ENCODE results near the gene PLCH1. TPM values are rescaled to one million over a fixed set of nuclear protein-coding genes. Genes with fewer than 3 reads are reported as not detected.

PLCH1 gene
- total and polyA plus RNA-seq, 12 donors, result under 0.01 to 0.28 (median 0.10) TPM; not detected in 2

DNA sequence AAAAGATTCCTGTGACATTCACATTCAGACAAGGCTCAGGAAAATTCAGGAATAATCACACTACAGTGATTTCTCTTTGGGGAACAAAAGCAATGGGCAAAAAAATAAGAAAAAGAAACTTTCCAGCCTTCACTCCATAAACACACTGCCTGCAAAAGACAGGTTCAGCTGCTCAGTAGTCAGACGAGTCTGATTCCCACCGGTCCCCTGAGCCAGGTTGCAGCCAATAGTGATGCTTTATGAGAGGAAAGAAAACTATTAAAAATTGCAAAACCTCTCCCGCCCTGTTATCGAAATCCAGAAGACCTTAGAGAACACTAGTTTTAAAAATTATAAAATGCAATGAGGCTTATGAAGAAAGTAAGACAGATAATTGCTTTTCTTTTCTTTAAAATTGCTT, 8.5 kb downstream of the PLCH1 start:
- Histone ChIP-seq H3K27me3 (peaks cover 8% of the 10 kb centered on the region), H3K36me3 (replicated peaks in 1 of 2) (no peaks in the 10 kb centered on the region), H3K9me3 (replicated peaks in 1 of 3) (no peaks in the 10 kb centered on the region), H3K4me3 (no peak overlapping the region), H3K27ac (no peak overlapping the region), H3K4me1 (replicated peaks in 1 of 2) (no peaks in the 10 kb centered on the region)
- intact Hi-C loops (cut with DNase I), result no loop called here
- TF ChIP-seq CTCF (IDR thresholded peaks at IDR 0.05) (no peak), POLR2A (IDR thresholded peaks at IDR 0.05) (no peak)
- DNase-seq, result no peak
- 75 to 79% (median 78%) methylated on average over 4 of the region's 4 CpGs for WGBS, 4 donors

DNA sequence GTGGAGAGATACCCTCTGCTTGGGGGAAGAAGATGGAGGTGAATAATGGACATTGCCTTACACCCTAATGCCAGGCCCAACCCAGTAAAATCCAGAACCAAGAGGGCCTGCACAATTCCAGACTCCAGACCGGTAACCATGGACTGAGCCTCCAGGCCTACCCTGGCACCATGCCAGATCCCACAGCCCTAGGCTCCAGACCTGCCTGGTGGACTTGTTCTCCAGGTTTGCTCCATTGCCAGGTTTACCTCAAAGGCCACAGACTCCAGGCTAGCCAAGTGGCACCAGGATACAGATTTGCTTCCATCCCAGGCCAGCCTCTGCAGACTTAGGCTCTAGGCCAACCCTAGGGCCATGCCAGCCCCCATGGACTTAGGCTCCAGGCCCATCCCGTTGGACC, 14.0 kb downstream of the PLCH1 start:
- WGBS, 4 donors, result 86 to 93% (median 88%) methylated on average over 2 of the region's 2 CpGs; no CpG with 5 or more reads in 1 of the 4 donors
- H3K9me3 ChIP-seq (replicated peaks in 1 of 3), result no peaks in the 10 kb centered on the region
- no peak overlapping the region for H3K4me3 ChIP-seq

DNA sequence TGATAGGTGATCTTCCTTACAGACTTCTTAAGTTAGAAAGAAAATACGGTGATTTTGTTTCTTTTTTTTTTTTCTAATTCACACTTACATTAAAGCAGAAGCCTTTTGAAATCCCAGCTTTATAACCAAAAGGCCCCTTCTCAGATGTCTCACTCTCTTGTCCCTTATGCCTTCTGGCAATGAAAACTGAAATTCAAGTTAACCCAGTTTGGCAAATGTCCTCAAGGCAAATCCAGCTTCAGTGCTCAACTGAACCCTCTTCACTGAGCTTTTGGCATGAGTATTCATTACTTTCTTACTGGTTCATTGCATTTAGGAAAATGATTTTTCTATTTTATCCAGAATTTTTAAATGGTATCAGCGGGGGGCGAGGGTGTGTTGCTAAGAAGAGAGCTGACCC, 17.0 kb downstream of the PLCH1 start:
- 84 to 88% (median 86%) methylated on average over 3 of the region's 3 CpGs for WGBS, 4 donors
- DNase-seq, result no peak

More for the DNA sequence above, 14.0 kb downstream of the PLCH1 start:
- intact Hi-C loops (cut with DNase I), result no loop called here
- Histone ChIP-seq H3K27me3 (peaks cover 7% of the 10 kb centered on the region), H3K36me3 (replicated peaks in 1 of 2) (no peaks in the 10 kb centered on the region), H3K4me1 (replicated peaks in 1 of 2) (no peaks in the 10 kb centered on the region), H3K27ac (no peak overlapping the region)
- DNase-seq, result no peak
- TF ChIP-seq CTCF (IDR thresholded peaks at IDR 0.05) (no peak), POLR2A (IDR thresholded peaks at IDR 0.05) (no peak)

GRCh38 chr3:155714295-155714718, 30.6 kb downstream of the PLCH1 start:
- 70 to 73% (median 71%) methylated on average over 4 to 5 of the region's 5 CpGs for WGBS, 4 donors
- Histone ChIP-seq H3K4me1 (replicated peaks in 1 of 2) (no peaks in the 10 kb centered on the region), H3K27me3 (no peaks in the 10 kb centered on the region), H3K36me3 (replicated peaks in 1 of 2) (no peaks in the 10 kb centered on the region), H3K9me3 (replicated peaks in 1 of 3) (peaks cover 0 to 5% (median 0%) of the 10 kb centered on the region in 3 donors), H3K4me3 (no peak overlapping the region), H3K27ac (no peak overlapping the region)
- intact Hi-C loops (cut with DNase I), result no loop called here
- DNase-seq, result no peak
- TF ChIP-seq POLR2A (IDR thresholded peaks at IDR 0.05), result no peak
- no peak for TF ChIP-seq CTCF (IDR thresholded peaks at IDR 0.05)

More for the DNA sequence above, 17.0 kb downstream of the PLCH1 start:
- no peak for TF ChIP-seq POLR2A (IDR thresholded peaks at IDR 0.05)
- no peak for TF ChIP-seq CTCF (IDR thresholded peaks at IDR 0.05)
- intact Hi-C loops (cut with DNase I), result no loop called here
- Histone ChIP-seq H3K4me1 (replicated peaks in 1 of 2) (no peaks in the 10 kb centered on the region), H3K36me3 (replicated peaks in 1 of 2) (no peaks in the 10 kb centered on the region), H3K27ac (no peak overlapping the region), H3K4me3 (no peak overlapping the region), H3K27me3 (peaks cover 7% of the 10 kb centered on the region), H3K9me3 (replicated peaks in 1 of 3) (no peaks in the 10 kb centered on the region)

Data from adrenal gland (tissue), 12 donors.